OCI-LY7 (cell line): ENCODE measurements around the gene MYT1. TPM values are rescaled to one million over a fixed set of nuclear protein-coding genes. Genes with fewer than 3 reads are reported as not detected.

ENCODE experiments used
- BruUV-seq: library from RNA; stranded (reverse); fragments of 400-500 nt; replicated peaks from 2 replicates; lab custom pipeline; 2021; lab: Mats Ljungman, UMichigan
- CTCF ChIA-PET: fragments of 300-600 bp; sonication (Branson Sonifier 250); formaldehyde crosslinking; loops from one replicate; lab custom pipeline; 2022; ENCODE audit warnings: antibody characterized with exemption; ENCODE audit not compliant: unreplicated experiment; lab: Charles Lee
- POLR2A ChIA-PET: fragments of 300-600 bp; sonication (Branson Sonifier 250); formaldehyde crosslinking; loops from one replicate; lab custom pipeline; 2022; ENCODE audit warnings: antibody characterized with exemption; lab: Charles Lee
- DNase-seq: peaks from one replicate; pipeline ENCODE4 v3.0.0-alpha.2; 2015; ENCODE audit warnings: low spot score
- H2AFZ ChIP-seq: fragments of 200-600 bp; sonication (generic), shearing (Covaris generic); 2 replicates; pipeline ENCODE4 v1.6.1; 2014; ENCODE audit warnings: mild to moderate bottlenecking, antibody characterized with exemption, low read length, moderate library complexity
- H3K27ac ChIP-seq: fragments of 200-600 bp; sonication (generic); 2 replicates; pipeline ENCODE4 v1.5.1; 2014; ENCODE audit warnings: mixed run types, low read depth, mild to moderate bottlenecking, moderate library complexity, low read length, inconsistent platforms; ENCODE audit not compliant: poor library complexity, severe bottlenecking
- H3K36me3 ChIP-seq: fragments of 200-600 bp; sonication (generic); 2 replicates; pipeline ENCODE4 v1.6.1; 2014; ENCODE audit warnings: mild to moderate bottlenecking, antibody characterized with exemption, low read length, moderate library complexity, mixed read lengths; ENCODE audit not compliant: insufficient read depth
- H3K4me1 ChIP-seq: fragments of 200-600 bp; sonication (generic); 2 replicates; pipeline ENCODE4 v1.5.1; 2014; ENCODE audit warnings: mild to moderate bottlenecking, low read length; ENCODE audit not compliant: insufficient read depth, poor library complexity, severe bottlenecking
- H3K4me2 ChIP-seq: fragments of 200-600 bp; sonication (generic); 2 replicates; pipeline ENCODE4 v1.6.1; 2014; ENCODE audit warnings: mild to moderate bottlenecking, low read length
- H3K4me3 ChIP-seq: fragments of 200-600 bp; sonication (generic); 2 replicates; pipeline ENCODE4 v1.5.1; 2014; ENCODE audit warnings: mild to moderate bottlenecking, low read depth, low read length; ENCODE audit not compliant: poor library complexity, severe bottlenecking
- H3K79me2 ChIP-seq: fragments of 200-600 bp; sonication (generic); 2 replicates; pipeline ENCODE4 v1.6.1; 2016; ENCODE audit warnings: low read depth, mild to moderate bottlenecking, low read length, moderate library complexity, mixed read lengths; ENCODE audit not compliant: insufficient read depth
- H3K9me2 ChIP-seq: fragments of 200-600 bp; sonication (generic); 2 replicates; pipeline ENCODE4 v1.6.1; 2016; ENCODE audit warnings: mild to moderate bottlenecking, low read length, mixed read lengths; ENCODE audit not compliant: insufficient read depth
- H3K9me3 ChIP-seq: fragments of 200-600 bp; sonication (generic); 2 replicates; pipeline ENCODE4 v1.6.1; 2014; ENCODE audit warnings: mild to moderate bottlenecking, mixed run types, low read length, mixed read lengths
- H4K20me1 ChIP-seq: fragments of 200-600 bp; sonication (generic); 2 replicates; pipeline ENCODE4 v1.6.1; 2014; ENCODE audit warnings: mild to moderate bottlenecking, antibody characterized with exemption, low read length, moderate library complexity, mixed read lengths; ENCODE audit not compliant: insufficient read depth
- CTCF ChIP-seq: fragments of 200-600 bp; sonication (generic); conservative IDR thresholded peaks from 2 replicates; pipeline ENCODE4 v1.5.1; 2014; ENCODE audit warnings: mild to moderate bottlenecking, antibody characterized with exemption, low read length, moderate library complexity, mixed read lengths
- EZH2phosphoT487 ChIP-seq: fragments of 200-600 bp; sonication (generic); IDR thresholded peaks from 2 replicates; pipeline ENCODE4 v1.6.1; 2018; ENCODE audit warnings: low read depth, borderline replicate concordance, mild to moderate bottlenecking, mixed run types, antibody characterized with exemption, low read length, moderate library complexity, mixed read lengths
- intact Hi-C: fragments of 100-400 bp; cut with micrococcal nuclease; formaldehyde crosslinking; loops from one replicate; pipeline ENCODE4 v1.10.0; 2022; ENCODE audit not compliant: unreplicated experiment
- total RNA-seq, 2 experiments: library from RNA; depleted of rRNA in 1 of 2; stranded (reverse); fragments of >200 nt in 1 of 2; shearing (Covaris generic) in 1 of 2; gene quantifications; 2 replicates each; pipeline ENCODE4 v1.2.3, GENCODE V29; 2014 to 2022

MYT1 gene
- total RNA-seq, 2 experiments from 2014 or later = 0.32 to 0.95 TPM

- Histone ChIP-seq H3K4me2 (no peak overlapping the region), H3K9me3 (no peaks in the 10 kb centered on the region), H3K79me2 (no peaks in the 10 kb centered on the region), H3K9me2 (no peaks in the 10 kb centered on the region), H3K4me1 (no peaks in the 10 kb centered on the region), H3K4me3 (no peak overlapping the region), H2AFZ (no peak overlapping the region), H3K36me3 (no peaks in the 10 kb centered on the region), H3K27ac (no peak overlapping the region), H4K20me1 (no peaks in the 10 kb centered on the region)
- no peak for DNase-seq
- intact Hi-C loops = no loop called here
- CTCF ChIA-PET = no interaction called here
- TF ChIP-seq EZH2phosphoT487 (no peak), CTCF (no peak)
- POLR2A ChIA-PET = no interaction called here
- BruUV-seq = no TSS peak
These were observed 1.8 kb downstream of the MYT1 start for GRCh38 chr20:64165866-64166600.

GRCh38 chr20:64166721-64167615 is 2.7 kb downstream of the MYT1 start:
- no peaks in the 10 kb centered on the region for H3K9me2 ChIP-seq
- H3K27ac ChIP-seq = no peak overlapping the region
- intact Hi-C loops = no loop called here
- no peak overlapping the region for H3K4me2 ChIP-seq
- no TSS peak for BruUV-seq
- DNase-seq = no peak
- no peaks in the 10 kb centered on the region for H4K20me1 ChIP-seq
- TF ChIP-seq EZH2phosphoT487 (no peak), CTCF (no peak)
- no peak overlapping the region for H3K4me3 ChIP-seq
- ChIA-PET CTCF (no interaction called here), POLR2A (no interaction called here)
- H3K79me2 ChIP-seq = no peaks in the 10 kb centered on the region
- no peak overlapping the region for H2AFZ ChIP-seq
- no peaks in the 10 kb centered on the region for H3K4me1 ChIP-seq
- no peaks in the 10 kb centered on the region for H3K36me3 ChIP-seq
- H3K9me3 ChIP-seq = no peaks in the 10 kb centered on the region

- Histone ChIP-seq H3K9me2 (no peaks in the 10 kb centered on the region), H3K4me2 (no peak overlapping the region), H2AFZ (no peak overlapping the region), H3K4me3 (no peak overlapping the region), H3K79me2 (no peaks in the 10 kb centered on the region), H3K27ac (no peak overlapping the region), H3K36me3 (no peaks in the 10 kb centered on the region), H3K4me1 (no peaks in the 10 kb centered on the region), H4K20me1 (no peaks in the 10 kb centered on the region), H3K9me3 (no peaks in the 10 kb centered on the region)
- BruUV-seq = no TSS peak
- ChIA-PET CTCF (no interaction called here), POLR2A (no interaction called here)
- TF ChIP-seq EZH2phosphoT487 = no peak
- no peak for TF ChIP-seq CTCF
- intact Hi-C loops = no loop called here
- DNase-seq = no peak
These were observed 3.4 kb downstream of the MYT1 start for GRCh38 chr20:64167676-64168075.
